Measurements from ENCODE around the gene OR56A4. TPM values are rescaled to one million over a fixed set of nuclear protein-coding genes. Genes with fewer than 3 reads are reported as not detected.

The OR56A4 gene
- not detected in 2 replicates for total RNA-seq (2016; rRNA removed; fragmentation: Illumina TruSeq; extraction: Trizol)
- total RNA-seq (2016; cell fraction: cytosol; rRNA removed; fragmentation: Illumina TruSeq; extraction: Trizol; ENCODE audit: low read depth): not detected in 2 replicates
- not detected in 2 replicates for total RNA-seq (2016; cell fraction: insoluble cytoplasmic fraction; rRNA removed; fragmentation: Illumina TruSeq; extraction: Trizol)
- total RNA-seq (2016; cell fraction: membrane; rRNA removed; fragmentation: Illumina TruSeq; extraction: Trizol): not detected in 2 replicates
- total RNA-seq (2016; cell fraction: nucleus; rRNA removed; fragmentation: Illumina TruSeq; extraction: Trizol): not detected in 2 replicates
- not detected in 2 replicates for polyA plus RNA-seq (2011; rRNA removed)
- polyA plus RNA-seq (2011; cell fraction: cytosol; rRNA removed): not detected in 2 replicates
- polyA plus RNA-seq (2011; cell fraction: nucleus; rRNA removed): not detected in 2 replicates
- polyA plus RNA-seq (2012): not detected in 2 replicates
- polyA plus RNA-seq (2016; cell fraction: cytosol; fragmentation: Illumina TruSeq; extraction: Trizol; ENCODE audit: low read depth): not detected in 2 replicates
- polyA plus RNA-seq (2016; cell fraction: insoluble cytoplasmic fraction; fragmentation: Illumina TruSeq; extraction: Trizol; ENCODE audit: low read depth): not detected in 2 replicates
- polyA plus RNA-seq (2016; cell fraction: membrane; fragmentation: Illumina TruSeq; extraction: Trizol; ENCODE audit: low read depth): not detected in 2 replicates
- not detected in 2 replicates for polyA plus RNA-seq (2016; cell fraction: nucleus; fragmentation: Illumina TruSeq; extraction: Trizol; ENCODE audit: insufficient read depth, low read depth)
- polyA minus RNA-seq (2011; rRNA and poly(A)+ RNA removed; ENCODE audit: low replicate concordance): not detected in 2 replicates
- not detected in 2 replicates for polyA minus RNA-seq (2011; cell fraction: cytosol; rRNA and poly(A)+ RNA removed)
- 0.12 TPM in 1 of 2 replicates, not detected in the other for polyA minus RNA-seq (2011; cell fraction: nucleus; rRNA and poly(A)+ RNA removed)
- Bru-seq, nascent RNA: not detected
- BruChase-seq, experiment 1, labeled RNA remaining after a 6-hour chase: percentile 11 among the genes with signal in this experiment
- not detected for BruChase-seq, experiment 2, labeled RNA remaining after a 2-hour chase
- long read RNA-seq, experiment 1: 0 reads
- long read RNA-seq, experiment 2: 0 reads

- no peak within 1 kb of the TSS for H3K4me3 ChIP-seq (replicated peaks in 1 of 3; ENCODE audit: insufficient read depth in 1 of 3, low read depth in 2 of 3, low read length in 3 of 3)
- no peaks in the 10 kb centered on the region for H3K79me2 ChIP-seq (ENCODE audit: insufficient read depth, low read length)
- no peaks in the 10 kb centered on the region for H3K36me3 ChIP-seq (replicated peaks in 1 of 2; ENCODE audit: control insufficient read depth in 1 of 2, insufficient read depth in 2 of 2, low read length in 2 of 2)
- H3K4me1 ChIP-seq (ENCODE audit: insufficient read depth, low read length): no peaks in the 10 kb centered on the region
- no peak for ATAC-seq
- intact Hi-C loops (cut with micrococcal nuclease; ENCODE audit: unreplicated experiment): no loop called here
- DNase-seq (ENCODE audit: low spot score): no peak
- H2AFZ ChIP-seq (ENCODE audit: low read length): no peak within 1 kb of the TSS
- H3K4me2 ChIP-seq (ENCODE audit: low read depth, low read length): no peak within 1 kb of the TSS
- no peak within 1 kb of the TSS for H3K27ac ChIP-seq (ENCODE audit: extremely low read length, insufficient read depth, low read length)
- no TSS peak for BruUV-seq (replicated peaks)
- H3K9ac ChIP-seq (ENCODE audit: insufficient read depth, low read depth, low read length): no peak within 1 kb of the TSS
- no peaks in the 10 kb centered on the region; a peak in 1 of 5 replicates for H3K27me3 ChIP-seq (ENCODE audit: control insufficient read depth in 1 of 2, insufficient read depth in 2 of 2, low read length in 2 of 2)
- ChIA-PET CTCF (ENCODE audit: low intra/inter-chr PET ratio, low total read pairs) (no interaction called here), POLR2A (no interaction called here)
- no peak for TF ChIP-seq SNAI1 (CRISPR knock-in tag; IDR thresholded peaks at IDR 0.05; ENCODE audit: borderline replicate concordance)
- TF ChIP-seq IRF1 (CRISPR knock-in tag; IDR thresholded peaks at IDR 0.05; ENCODE audit: low read depth): no peak
- in situ Hi-C loops (cut with HindIII; ENCODE audit: extremely low pct_ligation_motif_present, low pct_unique_long_range_greater_than_20kb): no loop called here
- H3K9me3 ChIP-seq (ENCODE audit: low read length): no peaks in the 10 kb centered on the region
- no peak for FAIRE-seq
- H4K20me1 ChIP-seq (ENCODE audit: insufficient read depth, low read length): no peaks in the 10 kb centered on the region
Measured at GRCh38 chr11:6006846-6007245, at the start of gene OR56A4. Gene OR56A4 (minus strand): TSS chr11:6006946. CDS start chr11:6002992, 3,954 bp downstream.

GRCh38 chr11:6055569-6055968 lies 48.8 kb upstream of the OR56A4 start:
- intact Hi-C loops (cut with micrococcal nuclease; ENCODE audit: unreplicated experiment) (no loop called here), in situ Hi-C loops (cut with HindIII; ENCODE audit: extremely low pct_ligation_motif_present, low pct_unique_long_range_greater_than_20kb) (no loop called here)
- TF ChIP-seq ZFP62 (CRISPR knock-in tag; IDR thresholded peaks at IDR 0.05) (no peak), ZBTB8A (CRISPR knock-in tag; IDR thresholded peaks at IDR 0.05; ENCODE audit: borderline replicate concordance, low read depth) (no peak), SNAPC5 (CRISPR knock-in tag; IDR thresholded peaks at IDR 0.05; ENCODE audit: borderline replicate concordance) (no peak), ATF7 (IDR thresholded peaks at IDR 0.05) (0 out of 2 replicates have a peak, but pooled peaks have one; percentile 3), ATF7 (CRISPR knock-in tag; IDR thresholded peaks at IDR 0.05) (no peak), ONECUT2 (CRISPR knock-in tag; IDR thresholded peaks at IDR 0.05) (no peak), HNRNPK (IDR thresholded peaks at IDR 0.05; ENCODE audit: low read depth, low read length, poor library complexity, severe bottlenecking) (peak; percentile 20), DNMT3B (CRISPR knock-in tag; conservative IDR thresholded peaks at IDR 0.05) (no peak)
- no peak overlapping the region for H3K4me2 ChIP-seq (ENCODE audit: low read depth, low read length)
- H3K4me3 ChIP-seq (replicated peaks in 1 of 3; ENCODE audit: insufficient read depth in 1 of 3, low read depth in 2 of 3, low read length in 3 of 3): no peak overlapping the region
- no peak overlapping the region for H3K9ac ChIP-seq (ENCODE audit: insufficient read depth, low read depth, low read length)
- no peaks in the 10 kb centered on the region; a peak in 2 of 5 replicates for H3K27me3 ChIP-seq (ENCODE audit: control insufficient read depth in 1 of 2, insufficient read depth in 2 of 2, low read length in 2 of 2)
- ATAC-seq: no peak
- DNase-seq (ENCODE audit: low spot score): no peak
- H4K20me1 ChIP-seq (ENCODE audit: insufficient read depth, low read length): no peaks in the 10 kb centered on the region
- no peak overlapping the region for H2AFZ ChIP-seq (ENCODE audit: low read length)
- FAIRE-seq: no peak
- no peaks in the 10 kb centered on the region for H3K9me3 ChIP-seq (ENCODE audit: low read length)
- H3K27ac ChIP-seq (ENCODE audit: extremely low read length, insufficient read depth, low read length): no peak overlapping the region
- ChIA-PET CTCF (ENCODE audit: low intra/inter-chr PET ratio, low total read pairs) (no interaction called here), POLR2A (no interaction called here)
- no TSS peak for BruUV-seq (replicated peaks)
- no peaks in the 10 kb centered on the region for H3K4me1 ChIP-seq (ENCODE audit: insufficient read depth, low read length)
- H3K36me3 ChIP-seq (replicated peaks in 1 of 2; ENCODE audit: control insufficient read depth in 1 of 2, insufficient read depth in 2 of 2, low read length in 2 of 2): no peaks in the 10 kb centered on the region
- no peaks in the 10 kb centered on the region for H3K79me2 ChIP-seq (ENCODE audit: insufficient read depth, low read length)
